Measurements from ENCODE around the gene MTTP.

- TF ChIP-seq POLR2A (IDR thresholded peaks at IDR 0.05): no peak
- no peak for TF ChIP-seq CTCF (IDR thresholded peaks at IDR 0.05)
These were observed 61.8 kb downstream of the MTTP start for GRCh38 chr4:99636422-99636821.
